Mucosa of descending colon (tissue), 3 donors: ENCODE data around the gene ATP1A1. TPM values are rescaled to one million over a fixed set of nuclear protein-coding genes. Genes with fewer than 3 reads are reported as not detected.

Experiments
- ATAC-seq: fragments of 200-7000 bp; cut with Tn5 transposase; one replicate; pipeline ENCODE4 v1.9.1; 2020; ENCODE audit warnings: mild to moderate bottlenecking, moderate library complexity
- DNase-seq, 3 donors: peaks; one replicate each; pipeline ENCODE4 v3.0.0-alpha.2; 2020
- H3K36me3 ChIP-seq: fragments of 200-600 bp; one replicate; pipeline ENCODE4 v1.8.0; 2021; ENCODE audit warnings: low read depth, mild to moderate bottlenecking
- H3K4me1 ChIP-seq: fragments of 200-600 bp; one replicate; pipeline ENCODE4 v1.8.0; 2021; ENCODE audit warnings: low read depth, mild to moderate bottlenecking
- H3K4me3 ChIP-seq: fragments of 200-600 bp; one replicate; pipeline ENCODE4 v1.8.0; 2021; ENCODE audit warnings: mild to moderate bottlenecking
- H3K9me3 ChIP-seq: fragments of 200-600 bp; one replicate; pipeline ENCODE4 v1.8.0; 2021; ENCODE audit warnings: mild to moderate bottlenecking
- intact Hi-C, 2 donors: fragments of 100-400 bp; cut with DNase I in 1 of 2; cut with micrococcal nuclease in 1 of 2; formaldehyde crosslinking; loops; one replicate each; pipeline versions ENCODE4 v1.11.0 to v1.11.1; 2022; cut with DNase I, micrococcal nuclease
- total RNA-seq, 3 donors: library from RNA; stranded (reverse); fragmentation: NEBNext Ultra II Directional in 2 of 3; extraction: Animal tissue kit (Norgen Biotek cat#: 25700) in 2 of 3; gene quantifications; one replicate each; pipeline versions ENCODE4 v1.2.1 to v1.2.4, GENCODE V29; 2021 to 2023
- TF ChIP-seq, protein P1 (sequence below): fragments of 200-600 bp; IDR thresholded peaks from one replicate; pipeline ENCODE4 v1.8.0; 2022; ENCODE audit warnings: antibody characterized with exemption, mild to moderate bottlenecking
- donor health status: DM: no; HTN: no; CAD: no; lungs with moderate emphysema.
- donor health status: DM: no; HTN: no; CAD: no.
- donor health status: DM: no; HTN: yes; CAD: no.

Gene ATP1A1
- total RNA-seq, 3 donors from 2014 or later: 1,136 to 3,461 (median 1,634) TPM

DNA sequence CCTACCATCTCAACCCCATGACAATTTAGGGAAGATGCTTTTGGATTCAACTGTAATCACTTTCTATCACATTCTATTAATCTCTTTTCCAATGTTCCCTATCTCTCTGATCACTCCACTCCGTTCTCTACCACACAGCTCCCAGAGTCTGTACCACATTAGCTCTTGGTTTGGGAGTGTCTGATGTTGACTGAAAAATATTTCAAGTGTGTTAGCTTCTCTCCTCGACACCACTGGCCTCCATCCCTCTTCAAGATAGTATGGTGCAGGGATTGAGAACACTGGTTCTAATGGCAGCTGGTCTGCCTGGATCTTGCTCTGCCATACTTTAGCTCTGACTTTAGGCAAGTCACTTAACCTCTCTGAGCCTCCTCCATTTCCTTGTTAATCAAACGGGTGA is 39.9 kb downstream of the ATP1A1 start:
- H3K36me3 ChIP-seq: no peaks in the 10 kb centered on the region
- peaks cover 13% of the 10 kb centered on the region for H3K4me1 ChIP-seq
- TF ChIP-seq, protein P1, sequence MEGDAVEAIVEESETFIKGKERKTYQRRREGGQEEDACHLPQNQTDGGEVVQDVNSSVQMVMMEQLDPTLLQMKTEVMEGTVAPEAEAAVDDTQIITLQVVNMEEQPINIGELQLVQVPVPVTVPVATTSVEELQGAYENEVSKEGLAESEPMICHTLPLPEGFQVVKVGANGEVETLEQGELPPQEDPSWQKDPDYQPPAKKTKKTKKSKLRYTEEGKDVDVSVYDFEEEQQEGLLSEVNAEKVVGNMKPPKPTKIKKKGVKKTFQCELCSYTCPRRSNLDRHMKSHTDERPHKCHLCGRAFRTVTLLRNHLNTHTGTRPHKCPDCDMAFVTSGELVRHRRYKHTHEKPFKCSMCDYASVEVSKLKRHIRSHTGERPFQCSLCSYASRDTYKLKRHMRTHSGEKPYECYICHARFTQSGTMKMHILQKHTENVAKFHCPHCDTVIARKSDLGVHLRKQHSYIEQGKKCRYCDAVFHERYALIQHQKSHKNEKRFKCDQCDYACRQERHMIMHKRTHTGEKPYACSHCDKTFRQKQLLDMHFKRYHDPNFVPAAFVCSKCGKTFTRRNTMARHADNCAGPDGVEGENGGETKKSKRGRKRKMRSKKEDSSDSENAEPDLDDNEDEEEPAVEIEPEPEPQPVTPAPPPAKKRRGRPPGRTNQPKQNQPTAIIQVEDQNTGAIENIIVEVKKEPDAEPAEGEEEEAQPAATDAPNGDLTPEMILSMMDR: no peak
- no peaks in the 10 kb centered on the region for H3K9me3 ChIP-seq
- no peak overlapping the region for H3K4me3 ChIP-seq
- intact Hi-C loops: no loop called here
- no peak for DNase-seq
- no peak for ATAC-seq

DNA sequence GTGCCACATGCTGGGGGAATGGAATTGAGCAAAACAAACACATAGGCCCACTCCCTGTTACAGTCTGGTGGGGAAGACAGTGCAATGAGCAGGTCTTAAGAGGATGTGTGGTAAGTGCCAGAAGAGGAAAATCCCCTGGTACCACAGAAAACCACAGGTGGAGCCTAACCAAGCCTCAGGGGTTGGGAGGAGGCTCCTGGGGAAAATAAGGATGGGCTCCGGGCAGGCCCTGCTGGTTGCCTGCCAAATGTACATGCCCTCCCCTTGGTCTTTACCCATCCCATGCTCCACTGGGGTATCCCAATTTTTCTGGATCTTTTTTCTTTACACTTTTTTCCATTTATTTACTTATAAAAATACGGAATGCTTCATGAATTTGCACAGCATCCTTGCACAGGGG is 40.4 kb downstream of the ATP1A1 start:
- no peaks in the 10 kb centered on the region for H3K36me3 ChIP-seq
- ATAC-seq: no peak
- H3K4me1 ChIP-seq: peaks cover 13% of the 10 kb centered on the region
- H3K4me3 ChIP-seq: no peak overlapping the region
- TF ChIP-seq, protein P1: no peak
- intact Hi-C loops: no loop called here
- no peaks in the 10 kb centered on the region for H3K9me3 ChIP-seq
- DNase-seq: no peak

DNA sequence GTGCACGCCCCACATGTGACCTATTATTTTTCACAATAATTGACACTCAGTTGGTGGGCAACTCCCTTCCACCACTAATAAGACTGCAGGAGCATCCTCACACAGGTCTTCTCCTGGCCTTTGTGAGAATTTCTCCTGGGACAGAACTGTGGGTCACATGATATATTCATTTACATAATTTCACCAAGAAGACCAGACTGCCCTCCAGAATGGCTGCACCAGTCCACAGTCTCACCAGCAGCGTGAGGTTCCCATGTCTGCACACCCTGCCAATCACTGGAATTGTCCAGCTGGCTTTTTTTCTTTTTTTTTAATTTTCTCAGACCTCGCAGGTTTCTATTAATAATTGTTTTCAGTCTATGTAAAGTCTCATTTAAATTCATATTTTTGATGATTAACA is 41.3 kb downstream of the ATP1A1 start:
- TF ChIP-seq, protein P1: no peak
- DNase-seq: no peak
- intact Hi-C loops: no loop called here

DNA sequence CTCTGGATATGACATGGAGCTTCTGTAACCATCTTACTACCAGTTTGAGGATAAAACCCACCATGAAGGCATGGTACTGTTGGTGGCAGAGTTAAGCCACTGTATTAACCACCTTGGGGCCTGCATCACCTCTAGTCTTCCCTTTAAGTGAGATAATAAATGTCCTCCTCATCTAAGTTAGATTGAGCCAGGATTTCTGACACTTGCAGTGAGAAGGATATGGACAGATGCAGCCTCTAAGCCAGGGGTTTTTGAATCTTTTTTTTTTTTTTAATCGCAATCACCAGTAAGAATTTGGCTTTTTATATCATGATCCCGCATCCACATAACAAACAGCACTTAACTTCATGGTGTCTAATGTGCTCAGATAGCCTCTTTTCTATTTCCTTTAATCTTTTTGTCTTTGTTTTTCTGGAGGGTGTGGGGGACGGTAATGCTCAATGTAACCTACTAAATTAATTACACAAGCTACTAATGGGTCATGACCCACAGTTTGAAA is 42.2 kb downstream of the ATP1A1 start:
- TF ChIP-seq, protein P1: no peak
- H3K4me1 ChIP-seq: peaks cover 13% of the 10 kb centered on the region
- H3K4me3 ChIP-seq: no peak overlapping the region
- ATAC-seq: no peak
- intact Hi-C loops: loop anchor here in 1 of 2 donors (5.0 kb wide), 1 partner anchor 53 kb away; no protein-coding TSS in a partner anchor
- H3K9me3 ChIP-seq: no peaks in the 10 kb centered on the region
- H3K36me3 ChIP-seq: no peaks in the 10 kb centered on the region
- no peak for DNase-seq

More for the DNA sequence above, 41.3 kb downstream of the ATP1A1 start:
- no peak for ATAC-seq
- Histone ChIP-seq H3K36me3 (no peaks in the 10 kb centered on the region), H3K4me1 (peaks cover 13% of the 10 kb centered on the region), H3K9me3 (no peaks in the 10 kb centered on the region), H3K4me3 (no peak overlapping the region)

DNA sequence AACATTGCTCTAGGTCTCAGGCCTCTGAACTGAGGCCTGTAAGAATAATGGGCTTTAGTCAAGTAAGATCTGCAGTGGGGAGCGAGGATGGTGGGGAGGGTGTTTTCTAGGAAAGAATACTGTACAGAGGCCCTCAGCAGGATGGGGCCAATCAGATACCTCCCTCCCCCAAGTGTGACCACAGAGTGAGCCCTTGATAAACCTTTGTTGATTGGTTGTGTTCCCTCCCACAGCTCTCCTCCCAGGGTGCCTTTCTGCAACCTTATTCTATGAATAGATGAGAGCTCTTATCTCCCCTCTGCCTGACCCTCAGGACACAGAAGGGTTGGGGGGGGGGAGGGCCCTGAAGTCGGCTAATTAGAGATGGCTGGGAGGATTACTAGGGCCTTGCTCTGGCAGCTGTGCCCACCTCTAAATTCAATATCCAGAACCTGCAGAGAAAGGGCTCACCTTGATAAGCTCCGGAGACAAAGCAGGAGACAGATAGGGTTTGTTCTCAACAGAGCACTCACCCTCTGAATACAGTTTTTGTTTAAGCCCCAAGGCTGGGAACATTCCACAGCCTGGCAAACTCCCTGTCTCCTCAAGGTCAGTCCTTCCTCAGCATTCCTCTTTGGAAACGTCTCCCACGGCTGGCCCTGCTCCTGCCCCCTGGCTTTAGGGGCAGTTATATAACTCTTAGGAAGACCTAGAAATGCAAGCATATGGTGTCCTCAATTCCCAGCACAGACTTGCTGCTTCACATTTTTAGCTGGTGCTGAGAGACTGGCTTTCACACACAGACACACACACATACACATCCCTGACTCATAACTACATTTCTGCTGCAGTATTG is 42.9 kb downstream of the ATP1A1 start:
- TF ChIP-seq, protein P1: no peak
- Histone ChIP-seq H3K9me3 (no peaks in the 10 kb centered on the region), H3K4me3 (no peak overlapping the region), H3K36me3 (no peaks in the 10 kb centered on the region), H3K4me1 (peaks cover 13% of the 10 kb centered on the region)
- intact Hi-C loops: loop anchor here in 1 of 2 donors (5.0 kb wide), 1 partner anchor 54 kb away; no protein-coding TSS in a partner anchor
- DNase-seq: no peak
- no peak for ATAC-seq
